GM12875 (cell line): ENCODE results near the gene TAB3.
A peak's percentile ranks its signal among the peaks of the same experiment; 100 is the strongest.

Source experiments
- H3K4me3 ChIP-seq: one replicate; pipeline ENCODE4 v1.5.1; 2011; ENCODE audit warnings: low read depth, low read length, control low read depth
- CTCF ChIP-seq: IDR thresholded peaks from 2 replicates; pipeline ENCODE4 v1.5.1; 2011; ENCODE audit warnings: low read depth, mild to moderate bottlenecking, control low read depth, inconsistent platforms, low read length, moderate library complexity, borderline replicate concordance; ENCODE audit not compliant: insufficient read depth

The TAB3 gene

GRCh38 chrX:30822764-30823163 is 66.3 kb downstream of the TAB3 start:
- no peak overlapping the region for H3K4me3 ChIP-seq
- TF ChIP-seq CTCF = no peak

GRCh38 chrX:30822068-30822681 is 66.9 kb downstream of the TAB3 start:
- H3K4me3 ChIP-seq = no peak overlapping the region
- 0 out of 2 replicates have a peak, but pooled peaks have one; percentile 9 for TF ChIP-seq CTCF

GRCh38 chrX:30821116-30821515 is 67.9 kb downstream of the TAB3 start:
- TF ChIP-seq CTCF = no peak

GRCh38 chrX:30819080-30819479 is 70.0 kb downstream of the TAB3 start:
- no peak for TF ChIP-seq CTCF
- H3K4me3 ChIP-seq = no peak overlapping the region

More at GRCh38 chrX:30821116-30821515, 67.9 kb downstream of the TAB3 start:
- no peak overlapping the region for H3K4me3 ChIP-seq

GRCh38 chrX:30816079-30816478 is 73.0 kb downstream of the TAB3 start:
- no peak for TF ChIP-seq CTCF
- H3K4me3 ChIP-seq = no peak overlapping the region

GRCh38 chrX:30814978-30815377 is 74.1 kb downstream of the TAB3 start:
- H3K4me3 ChIP-seq = no peak overlapping the region
- no peak for TF ChIP-seq CTCF

GRCh38 chrX:30812326-30812725 is 76.7 kb downstream of the TAB3 start:
- TF ChIP-seq CTCF = no peak
- H3K4me3 ChIP-seq = no peak overlapping the region
